Thymus (tissue), 11 donors: ENCODE results near the gene ASB10. TPM values are rescaled to one million over a fixed set of nuclear protein-coding genes. Genes with fewer than 3 reads are reported as not detected.

Experiments
- DNase-seq, 9 donors: peaks; one replicate each; pipeline ENCODE4 v3.0.0-alpha.2; 2013; ENCODE audit warnings: low spot score in 9 of 9, low read depth in 6 of 9, missing footprints in 1 of 9
- H3K27ac ChIP-seq, 2 donors: one replicate each; pipeline ENCODE4 v1.5.1; 2013; ENCODE audit warnings: control low read depth in 1 of 2, low read depth in 1 of 2, low read length in 1 of 2, mild to moderate bottlenecking in 1 of 2, moderate library complexity in 1 of 2
- H3K27me3 ChIP-seq, 2 donors: one replicate each; pipeline ENCODE4 v1.5.1; 2013; ENCODE audit warnings: low read length in 1 of 2; ENCODE audit not compliant: control insufficient read depth in 2 of 2, insufficient read depth in 1 of 2
- H3K36me3 ChIP-seq, 2 donors: one replicate each; pipeline ENCODE4 v1.5.1; 2013; ENCODE audit warnings: low read length in 1 of 2, mild to moderate bottlenecking in 1 of 2, moderate library complexity in 1 of 2; ENCODE audit not compliant: control insufficient read depth in 2 of 2, insufficient read depth in 2 of 2
- H3K4me1 ChIP-seq, 2 donors: one replicate each; pipeline ENCODE4 v1.5.1; 2013; ENCODE audit warnings: low read length in 2 of 2; ENCODE audit not compliant: control insufficient read depth in 2 of 2, insufficient read depth in 2 of 2
- H3K4me3 ChIP-seq, 2 donors: one replicate each; pipeline ENCODE4 v1.5.1; 2013; ENCODE audit warnings: low read length in 2 of 2, control low read depth in 1 of 2, mild to moderate bottlenecking in 1 of 2
- H3K9me3 ChIP-seq, 2 donors: one replicate each; pipeline ENCODE4 v1.5.1; 2013; ENCODE audit warnings: low read length in 1 of 2, mild to moderate bottlenecking in 1 of 2; ENCODE audit not compliant: control insufficient read depth in 2 of 2, insufficient read depth in 1 of 2
- WGBS: extraction: QIAGEN DNeasy Blood & Tissue Kit; methylation state at CpG from one replicate; pipeline ENCODE4 v1.1.7; 2013; 5-methylcytosine and 5-hydroxymethylcytosine counted together
- polyA plus RNA-seq: library from polyadenylated mRNA; stranded (reverse); fragments of 200-250 nt; gene quantifications from one replicate; pipeline ENCODE4 v1.2.3, GENCODE V29; 2013
- total RNA-seq: library from RNA; stranded (reverse); fragments of 120-200 nt; gene quantifications from one replicate; pipeline ENCODE4 v1.2.4, GENCODE V29; 2013
- donor health status: healthy.

The ASB10 gene
- total and polyA plus RNA-seq, 2 donors, result 0.05 TPM; not detected in 1

- no peaks in the 10 kb centered on the region for H3K4me1 ChIP-seq
- H3K27ac ChIP-seq, result no peak overlapping the region
- no peaks in the 10 kb centered on the region for H3K36me3 ChIP-seq
- no peaks in the 10 kb centered on the region for H3K9me3 ChIP-seq
- 96% methylated on average over 19 of the region's 19 CpGs for WGBS
- H3K27me3 ChIP-seq, result peaks cover 0 to 12% of the 10 kb centered on the region in 2 donors
- no peak for DNase-seq
- no peak overlapping the region for H3K4me3 ChIP-seq
These were observed 55.3 kb downstream of the ASB10 start for GRCh38 chr7:151131592-151132293.

GRCh38 chr7:151131224-151131591 lies 55.8 kb downstream of the ASB10 start:
- H3K4me1 ChIP-seq, result no peaks in the 10 kb centered on the region
- WGBS, result 98% methylated on average over 13 of the region's 13 CpGs
- no peaks in the 10 kb centered on the region for H3K9me3 ChIP-seq

GRCh38 chr7:151130741-151131157 lies 56.3 kb downstream of the ASB10 start:
- Histone ChIP-seq H3K27me3 (peaks cover 0 to 22% of the 10 kb centered on the region in 2 donors), H3K4me1 (no peaks in the 10 kb centered on the region), H3K4me3 (no peak overlapping the region), H3K27ac (no peak overlapping the region), H3K9me3 (no peaks in the 10 kb centered on the region), H3K36me3 (no peaks in the 10 kb centered on the region)
- no peak for DNase-seq
- 97% methylated on average over 17 of the region's 17 CpGs for WGBS

More at GRCh38 chr7:151131224-151131591, 55.8 kb downstream of the ASB10 start:
- H3K27ac ChIP-seq, result no peak overlapping the region
- peaks cover 0 to 17% of the 10 kb centered on the region in 2 donors for H3K27me3 ChIP-seq
- DNase-seq, result no peak
- no peaks in the 10 kb centered on the region for H3K36me3 ChIP-seq
- no peak overlapping the region for H3K4me3 ChIP-seq

GRCh38 chr7:151129960-151130591 lies 57.0 kb downstream of the ASB10 start:
- H3K9me3 ChIP-seq, result no peaks in the 10 kb centered on the region
- H3K27ac ChIP-seq, result no peak overlapping the region
- H3K4me3 ChIP-seq, result no peak overlapping the region
- no peaks in the 10 kb centered on the region for H3K36me3 ChIP-seq
- 75% methylated on average over 9 of the region's 9 CpGs for WGBS
- no peaks in the 10 kb centered on the region for H3K4me1 ChIP-seq
- H3K27me3 ChIP-seq, result peaks cover 0 to 27% of the 10 kb centered on the region in 2 donors
- DNase-seq, result no peak

GRCh38 chr7:151129117-151129959 lies 57.7 kb downstream of the ASB10 start:
- H3K36me3 ChIP-seq, result no peaks in the 10 kb centered on the region
- H3K4me1 ChIP-seq, result no peaks in the 10 kb centered on the region
- DNase-seq, result no peak
- H3K27me3 ChIP-seq, result peaks cover 0 to 34% of the 10 kb centered on the region in 2 donors
- no peak overlapping the region for H3K27ac ChIP-seq
- 91% methylated on average over 28 of the region's 28 CpGs for WGBS
- H3K4me3 ChIP-seq, result no peak overlapping the region
- no peaks in the 10 kb centered on the region for H3K9me3 ChIP-seq

- Histone ChIP-seq H3K27ac (no peak overlapping the region), H3K9me3 (peaks cover 0 to 4% of the 10 kb centered on the region in 2 donors), H3K36me3 (no peaks in the 10 kb centered on the region), H3K4me1 (peaks cover 0 to 2% of the 10 kb centered on the region in 2 donors), H3K27me3 (peaks cover 0 to 38% of the 10 kb centered on the region in 2 donors), H3K4me3 (no peak overlapping the region)
- 98% methylated on average over 8 of the region's 8 CpGs for WGBS
- DNase-seq, result no peak
These were observed 58.3 kb downstream of the ASB10 start for GRCh38 chr7:151128716-151129115.

- no peak for DNase-seq
- Histone ChIP-seq H3K36me3 (peaks cover 0 to under 1% of the 10 kb centered on the region in 2 donors), H3K27me3 (peaks cover 0 to 38% of the 10 kb centered on the region in 2 donors), H3K4me3 (no peak overlapping the region), H3K27ac (no peak overlapping the region), H3K4me1 (peaks cover 0 to 2% of the 10 kb centered on the region in 2 donors), H3K9me3 (peaks cover 0 to 6% of the 10 kb centered on the region in 2 donors)
- 86% methylated on average over 14 of the region's 14 CpGs for WGBS
These were observed 58.9 kb downstream of the ASB10 start for GRCh38 chr7:151128144-151128543.

- Histone ChIP-seq H3K9me3 (peaks cover 0 to 6% of the 10 kb centered on the region in 2 donors), H3K4me3 (no peak overlapping the region), H3K27ac (no peak overlapping the region), H3K36me3 (peaks cover 0 to 4% of the 10 kb centered on the region in 2 donors), H3K27me3 (peaks cover 0 to 38% of the 10 kb centered on the region in 2 donors), H3K4me1 (peaks cover 0 to 2% of the 10 kb centered on the region in 2 donors)
- DNase-seq, result no peak
- WGBS, result 91% methylated on average over 19 of the region's 19 CpGs
These were observed 60.4 kb downstream of the ASB10 start for GRCh38 chr7:151126491-151127137.
